GM19372 (cell line): ENCODE measurements around the gene TVP23C.

ENCODE experiments used
- ATAC-seq: cut with Tn5 transposase; IDR thresholded peaks from one replicate; pipeline ENCODE4 v1.9.1; 2021; ENCODE audit warnings: mild to moderate bottlenecking, low read depth, moderate library complexity; ENCODE audit not compliant: unreplicated experiment

Gene TVP23C

DNA sequence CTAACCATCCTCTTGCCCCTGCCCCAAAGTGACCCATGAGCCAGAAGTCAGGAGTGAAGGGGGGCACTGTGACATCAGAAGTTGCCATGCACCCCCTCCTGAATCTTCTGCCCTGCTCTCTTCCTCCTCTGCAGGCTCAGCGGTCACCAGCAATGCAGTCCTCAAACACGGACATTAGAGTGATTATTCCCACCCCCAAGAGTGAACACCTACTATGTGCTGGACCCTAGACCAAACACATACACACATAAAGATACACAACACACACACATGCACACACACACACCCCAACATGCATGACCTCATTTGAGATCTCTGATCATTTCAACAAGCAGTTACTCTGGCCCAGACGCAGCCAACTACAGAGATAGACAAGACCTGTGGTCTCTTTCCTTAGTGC lies 95.7 kb downstream of the TVP23C start, which contains the start of gene CDRT4:
CDRT4 (minus strand) TSS at position 30 of the 400 bp plus-strand sequence. CDS start 27,383 bp downstream, outside the sequence.
- no peak for ATAC-seq

DNA sequence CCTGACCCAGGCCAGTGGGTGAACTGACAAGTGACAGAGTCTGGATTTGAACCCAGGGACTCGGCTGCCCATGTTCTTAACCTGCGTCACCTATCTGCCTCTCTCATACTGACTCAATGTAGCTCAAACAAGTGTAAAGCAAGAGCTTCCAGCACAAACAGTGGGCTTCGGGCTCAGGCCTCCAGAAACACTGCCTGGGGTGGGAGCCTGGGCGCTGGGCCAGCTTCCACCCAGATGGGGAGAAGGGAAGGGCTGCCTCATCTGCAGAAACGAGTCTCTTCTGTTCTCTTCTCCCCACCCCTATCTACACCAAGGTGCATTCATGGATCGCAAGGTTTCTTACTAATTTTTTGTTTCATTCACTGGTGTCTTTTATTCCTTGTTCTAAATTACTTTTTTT lies 97.2 kb downstream of the TVP23C start:
- no peak for ATAC-seq

DNA sequence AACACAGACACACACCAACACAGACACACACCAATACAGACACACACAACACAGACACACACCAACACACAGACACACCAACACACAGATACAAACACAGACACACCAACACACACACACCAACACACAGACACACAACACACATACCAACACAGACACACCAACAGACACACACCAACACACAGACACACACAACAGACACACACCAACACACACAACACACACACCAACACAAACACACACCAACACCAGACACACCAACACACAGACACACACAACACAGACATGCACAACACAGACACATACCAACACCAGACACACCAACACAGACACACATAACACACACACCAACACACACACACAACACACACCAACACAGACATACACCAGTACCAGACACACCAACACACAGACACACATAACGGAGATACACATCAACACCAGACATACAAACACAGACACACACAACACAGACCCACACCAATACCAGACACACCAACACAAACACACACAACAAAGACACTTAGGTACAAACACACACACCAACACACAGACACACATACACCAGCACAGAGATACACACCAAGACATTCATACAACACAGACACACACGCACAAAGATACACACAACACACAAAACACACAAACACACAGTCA lies 98.1 kb downstream of the TVP23C start:
- ATAC-seq, result no peak

DNA sequence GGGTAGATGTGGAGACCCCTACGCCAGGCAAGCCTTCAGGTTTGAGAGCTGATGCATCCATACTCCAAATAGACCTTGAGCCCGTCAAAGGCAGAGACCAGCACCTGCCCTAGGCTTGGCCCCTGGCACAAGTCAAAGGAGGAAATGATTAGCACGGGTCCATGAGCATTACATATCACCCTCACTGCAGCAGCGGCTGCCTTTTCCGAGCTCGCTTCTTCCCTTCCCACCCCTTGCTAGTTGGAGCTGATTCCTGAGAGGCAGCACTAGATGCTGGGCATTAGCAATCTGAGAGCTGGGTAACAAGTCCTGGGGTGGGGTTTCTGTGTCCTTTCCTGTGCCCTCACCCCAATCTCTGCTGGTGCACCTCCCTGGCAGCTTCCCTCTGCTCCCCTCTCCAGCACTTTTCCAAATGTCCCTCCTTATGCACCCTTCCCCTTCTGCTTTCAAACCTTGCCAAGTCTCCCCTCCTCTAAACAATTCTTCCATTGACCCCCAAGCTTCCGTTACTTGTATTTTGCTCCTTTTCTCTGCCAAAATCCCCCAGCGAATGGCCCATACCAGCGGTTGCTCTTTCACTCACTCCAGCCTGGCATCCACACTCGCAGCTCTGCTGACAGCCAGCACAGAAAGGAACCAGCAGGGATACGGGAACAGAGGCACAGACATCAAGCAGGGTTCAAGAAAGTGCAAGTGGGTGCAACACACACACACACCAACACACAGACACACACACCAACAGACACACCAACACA lies 98.9 kb downstream of the TVP23C start:
- ATAC-seq, result no peak

DNA sequence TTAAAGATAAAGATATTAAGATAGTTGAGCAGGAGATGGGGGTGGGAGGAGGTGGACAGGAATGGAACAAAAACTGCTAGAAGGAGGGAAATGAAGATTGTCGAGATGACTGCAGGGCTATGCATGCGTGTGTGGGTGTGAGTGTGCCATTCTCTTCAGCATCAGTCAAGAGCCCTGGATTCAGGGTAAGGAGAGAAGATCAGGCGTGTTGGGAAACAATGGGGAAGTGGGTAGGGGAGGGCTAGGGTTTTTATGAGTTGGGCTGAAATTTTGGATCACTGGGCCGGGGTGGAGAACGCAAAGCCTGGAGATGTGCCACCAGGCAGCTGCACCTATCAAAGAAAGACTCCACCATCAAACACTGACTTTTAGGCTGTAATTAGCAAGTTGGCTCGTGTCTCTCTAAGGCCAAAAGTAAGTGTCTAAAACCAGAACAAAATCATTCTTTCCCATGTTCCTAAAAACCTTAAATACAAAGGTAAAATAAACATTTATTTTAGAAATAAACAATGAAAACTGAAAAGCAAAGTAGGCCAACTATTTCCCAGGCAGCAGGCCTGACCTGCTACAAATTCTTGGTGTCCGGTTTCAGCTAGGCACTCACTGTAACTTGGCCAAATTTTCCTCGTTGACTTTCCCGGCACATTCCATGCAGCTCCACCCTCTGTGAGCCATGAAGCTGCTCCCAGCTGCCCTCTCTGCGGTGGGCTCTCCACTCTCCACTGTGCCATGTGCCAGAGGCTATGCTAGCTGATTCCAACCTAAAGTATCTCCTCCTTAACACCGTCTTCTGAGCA lies 100.1 kb downstream of the TVP23C start:
- ATAC-seq, result no peak

DNA sequence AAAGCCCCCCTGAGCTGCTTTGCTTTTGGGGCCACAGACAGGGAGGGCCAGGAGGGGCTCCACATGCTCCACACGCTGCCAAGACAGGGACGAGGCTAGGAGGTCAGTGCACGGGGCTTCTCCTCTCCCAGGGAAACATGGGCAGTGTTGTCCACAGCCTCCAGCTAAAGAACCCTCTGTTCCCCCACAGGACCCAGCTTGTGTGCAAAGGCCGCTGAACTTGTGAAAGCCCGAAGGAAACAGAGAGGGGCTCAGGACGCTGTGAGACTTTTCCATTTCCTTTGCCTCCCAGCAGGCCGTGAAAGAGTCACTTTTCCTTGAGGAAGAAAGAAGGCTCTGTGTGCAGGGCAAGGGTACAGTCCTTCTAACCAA lies 105.6 kb downstream of the TVP23C start:
- no peak for ATAC-seq

DNA sequence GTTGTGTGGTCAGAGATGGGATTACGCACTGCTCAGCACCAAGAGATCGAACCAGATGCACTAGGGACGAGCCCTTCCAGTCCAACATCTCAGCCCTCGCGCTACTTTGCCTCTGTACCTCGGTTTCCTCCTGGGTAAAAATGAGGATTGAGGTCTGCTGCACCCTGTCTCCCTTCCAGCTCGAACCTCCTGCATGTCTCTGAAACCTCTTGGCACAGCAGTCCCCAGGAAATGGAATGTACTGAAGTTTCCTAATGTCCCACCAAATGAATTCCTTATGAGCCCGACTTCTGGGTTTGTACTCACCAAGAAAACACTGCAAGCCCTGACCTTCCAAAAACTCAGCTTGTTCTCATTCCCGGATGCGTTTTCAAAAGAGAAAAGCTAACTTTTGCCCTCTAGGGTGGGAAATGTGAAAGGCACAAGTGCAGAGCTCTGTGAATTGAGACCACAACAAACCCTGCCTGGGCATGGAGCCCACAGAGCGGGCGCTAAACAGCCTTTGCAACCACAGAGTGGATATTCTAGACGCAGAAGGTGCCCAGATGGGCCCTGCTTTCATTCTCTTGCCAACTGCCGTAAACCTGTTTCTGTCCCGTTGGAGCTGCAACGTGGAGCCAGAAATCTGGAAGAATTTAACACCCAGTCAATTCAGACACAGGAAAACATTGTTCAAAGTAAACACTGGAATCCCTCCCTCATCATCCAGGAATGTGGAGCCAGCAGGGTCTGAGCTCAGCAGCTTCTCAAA lies 106.1 kb downstream of the TVP23C start:
- ATAC-seq, result no peak

DNA sequence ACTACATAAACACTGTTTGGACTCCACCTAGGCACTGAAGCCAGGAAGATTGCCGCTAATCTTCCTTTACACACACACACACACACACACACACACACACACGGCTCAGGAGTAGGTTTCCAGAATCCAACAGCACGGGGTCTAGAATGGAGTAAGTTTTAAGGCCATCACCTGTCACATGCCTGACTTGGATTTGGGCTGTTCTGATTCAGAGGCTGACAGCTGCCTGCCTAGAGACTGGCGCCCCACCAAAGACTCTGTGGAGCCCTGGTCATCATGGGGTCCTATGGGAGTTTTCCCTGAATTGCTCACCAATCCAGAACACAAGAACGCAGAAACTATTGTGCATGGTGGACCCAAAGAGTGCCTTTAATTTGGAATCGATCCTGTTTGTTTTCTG lies 106.8 kb downstream of the TVP23C start:
- no peak for ATAC-seq

DNA sequence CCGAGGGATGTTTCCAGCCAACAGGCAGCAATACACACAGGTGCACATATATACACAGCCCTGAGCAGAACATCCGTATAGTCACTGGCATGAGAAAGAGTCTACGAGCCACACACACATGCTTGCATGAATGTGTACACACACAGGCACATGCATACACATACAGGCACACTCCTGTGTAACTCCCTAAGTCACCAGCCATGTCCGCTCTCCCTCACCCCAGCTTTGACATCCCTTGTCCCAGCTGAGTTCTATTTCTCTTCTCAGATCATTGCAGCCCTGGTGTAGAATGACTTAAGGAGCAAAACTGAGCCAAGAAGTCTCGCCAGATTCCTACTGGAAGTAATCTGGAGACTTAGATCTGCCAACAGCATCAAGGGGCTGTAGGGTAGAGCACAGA lies 108.9 kb downstream of the TVP23C start:
- no peak for ATAC-seq

DNA sequence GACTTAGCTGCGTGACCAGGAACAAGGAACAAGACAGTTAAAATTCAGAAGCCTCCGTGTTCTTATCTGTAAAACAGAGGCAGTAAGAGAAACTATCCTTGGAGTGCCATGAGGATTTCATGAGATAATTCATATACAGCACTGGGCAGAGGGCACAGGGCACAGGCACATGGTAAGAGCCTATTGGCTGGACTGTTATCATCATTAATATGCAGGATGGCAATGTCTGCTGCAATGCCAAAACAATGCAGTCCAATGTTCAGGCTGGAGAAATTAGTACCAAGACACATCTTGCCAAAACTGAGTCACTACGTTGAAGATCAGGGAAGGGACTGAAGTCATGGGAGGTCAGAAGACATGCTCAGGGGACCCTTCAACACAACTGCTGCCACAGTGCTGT lies 109.5 kb downstream of the TVP23C start:
- no peak for ATAC-seq

DNA sequence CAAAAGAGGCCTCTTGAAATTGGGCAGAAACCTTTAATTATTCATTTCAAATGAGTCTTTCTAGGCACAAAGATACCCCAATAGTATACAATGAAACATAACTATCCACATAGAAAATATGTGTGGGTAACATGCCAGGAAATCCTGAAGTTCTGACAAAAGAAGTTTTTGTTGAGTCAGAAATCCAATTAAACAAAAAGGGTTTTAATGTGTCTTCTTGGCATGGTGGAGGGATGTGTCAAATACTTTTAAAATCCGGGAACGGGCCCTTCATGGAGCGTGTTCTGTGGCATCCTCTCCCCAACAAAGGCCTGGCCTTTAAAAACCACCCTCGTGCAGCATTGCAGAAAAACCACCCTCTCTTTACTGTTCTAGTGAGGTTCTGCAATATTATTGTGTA lies 110.0 kb downstream of the TVP23C start:
- no peak for ATAC-seq

DNA sequence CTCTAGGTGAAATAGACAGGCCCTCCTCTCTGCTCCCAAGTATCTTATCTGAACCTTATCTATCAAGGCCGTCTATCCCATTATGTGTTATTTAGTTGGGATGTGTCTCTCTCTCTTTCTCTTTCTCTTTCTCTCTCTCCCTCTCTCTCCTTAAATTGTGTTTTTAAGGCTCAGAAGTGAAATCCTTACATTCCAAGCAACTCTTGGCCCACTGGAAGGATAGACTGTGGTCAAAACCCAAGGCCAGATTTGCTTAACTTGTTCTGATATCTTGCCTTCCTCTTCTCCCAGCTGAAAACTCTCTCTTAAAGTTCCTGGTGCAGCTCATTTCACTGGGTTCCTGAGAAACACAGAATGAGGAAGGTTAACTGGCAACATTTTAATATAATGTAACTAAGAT lies 110.5 kb downstream of the TVP23C start:
- no peak for ATAC-seq
